ENCODE measurements around the gene TUBGCP6.

DNA sequence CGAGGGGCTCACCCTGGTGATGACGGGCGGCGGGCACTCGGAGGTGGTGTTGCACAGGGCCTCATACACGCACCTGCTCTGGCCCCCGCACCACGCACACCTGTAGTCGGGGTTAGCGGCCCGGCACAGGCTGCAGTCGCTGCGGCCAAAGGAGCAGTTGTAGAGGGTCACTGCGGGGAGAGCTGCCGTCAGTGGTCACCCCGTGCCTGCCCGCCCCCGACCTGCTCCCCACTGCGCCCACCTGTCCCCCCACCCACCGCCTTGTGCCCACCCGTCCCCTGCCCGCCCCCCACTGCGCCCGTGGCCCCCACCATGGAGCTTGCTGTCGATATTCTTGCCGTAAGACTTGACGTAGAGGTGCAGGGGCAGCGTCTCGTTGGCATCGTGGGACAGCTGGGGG is 39.0 kb upstream of the TUBGCP6 start:
- TF ChIP-seq, protein P1, sequence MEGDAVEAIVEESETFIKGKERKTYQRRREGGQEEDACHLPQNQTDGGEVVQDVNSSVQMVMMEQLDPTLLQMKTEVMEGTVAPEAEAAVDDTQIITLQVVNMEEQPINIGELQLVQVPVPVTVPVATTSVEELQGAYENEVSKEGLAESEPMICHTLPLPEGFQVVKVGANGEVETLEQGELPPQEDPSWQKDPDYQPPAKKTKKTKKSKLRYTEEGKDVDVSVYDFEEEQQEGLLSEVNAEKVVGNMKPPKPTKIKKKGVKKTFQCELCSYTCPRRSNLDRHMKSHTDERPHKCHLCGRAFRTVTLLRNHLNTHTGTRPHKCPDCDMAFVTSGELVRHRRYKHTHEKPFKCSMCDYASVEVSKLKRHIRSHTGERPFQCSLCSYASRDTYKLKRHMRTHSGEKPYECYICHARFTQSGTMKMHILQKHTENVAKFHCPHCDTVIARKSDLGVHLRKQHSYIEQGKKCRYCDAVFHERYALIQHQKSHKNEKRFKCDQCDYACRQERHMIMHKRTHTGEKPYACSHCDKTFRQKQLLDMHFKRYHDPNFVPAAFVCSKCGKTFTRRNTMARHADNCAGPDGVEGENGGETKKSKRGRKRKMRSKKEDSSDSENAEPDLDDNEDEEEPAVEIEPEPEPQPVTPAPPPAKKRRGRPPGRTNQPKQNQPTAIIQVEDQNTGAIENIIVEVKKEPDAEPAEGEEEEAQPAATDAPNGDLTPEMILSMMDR (IDR thresholded peaks at IDR 0.05) = no peak
- TF ChIP-seq POLR2AphosphoS5 (IDR thresholded peaks at IDR 0.05; ENCODE audit: low read depth, low read length) (no peak), TCF7L2 (IDR thresholded peaks at IDR 0.05; ENCODE audit: low read depth, low read length) (no peak), SIN3A (IDR thresholded peaks at IDR 0.05; ENCODE audit: borderline replicate concordance, insufficient read depth, low read depth, low read length) (no peak)
- TF ChIP-seq, protein P2, sequence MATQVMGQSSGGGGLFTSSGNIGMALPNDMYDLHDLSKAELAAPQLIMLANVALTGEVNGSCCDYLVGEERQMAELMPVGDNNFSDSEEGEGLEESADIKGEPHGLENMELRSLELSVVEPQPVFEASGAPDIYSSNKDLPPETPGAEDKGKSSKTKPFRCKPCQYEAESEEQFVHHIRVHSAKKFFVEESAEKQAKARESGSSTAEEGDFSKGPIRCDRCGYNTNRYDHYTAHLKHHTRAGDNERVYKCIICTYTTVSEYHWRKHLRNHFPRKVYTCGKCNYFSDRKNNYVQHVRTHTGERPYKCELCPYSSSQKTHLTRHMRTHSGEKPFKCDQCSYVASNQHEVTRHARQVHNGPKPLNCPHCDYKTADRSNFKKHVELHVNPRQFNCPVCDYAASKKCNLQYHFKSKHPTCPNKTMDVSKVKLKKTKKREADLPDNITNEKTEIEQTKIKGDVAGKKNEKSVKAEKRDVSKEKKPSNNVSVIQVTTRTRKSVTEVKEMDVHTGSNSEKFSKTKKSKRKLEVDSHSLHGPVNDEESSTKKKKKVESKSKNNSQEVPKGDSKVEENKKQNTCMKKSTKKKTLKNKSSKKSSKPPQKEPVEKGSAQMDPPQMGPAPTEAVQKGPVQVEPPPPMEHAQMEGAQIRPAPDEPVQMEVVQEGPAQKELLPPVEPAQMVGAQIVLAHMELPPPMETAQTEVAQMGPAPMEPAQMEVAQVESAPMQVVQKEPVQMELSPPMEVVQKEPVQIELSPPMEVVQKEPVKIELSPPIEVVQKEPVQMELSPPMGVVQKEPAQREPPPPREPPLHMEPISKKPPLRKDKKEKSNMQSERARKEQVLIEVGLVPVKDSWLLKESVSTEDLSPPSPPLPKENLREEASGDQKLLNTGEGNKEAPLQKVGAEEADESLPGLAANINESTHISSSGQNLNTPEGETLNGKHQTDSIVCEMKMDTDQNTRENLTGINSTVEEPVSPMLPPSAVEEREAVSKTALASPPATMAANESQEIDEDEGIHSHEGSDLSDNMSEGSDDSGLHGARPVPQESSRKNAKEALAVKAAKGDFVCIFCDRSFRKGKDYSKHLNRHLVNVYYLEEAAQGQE (IDR thresholded peaks at IDR 0.05; ENCODE audit: insufficient read depth in 1 of 2, low read depth in 2 of 2, low read length in 1 of 2) = no peak
